Prostate gland (tissue), 2 donors: ENCODE results near the gene RHOT2.

Source experiments
- POLR2A ChIP-seq: fragments of 450-650 bp; IDR thresholded peaks from one replicate; pipeline ENCODE4 v1.6.1; 2016; ENCODE audit warnings: antibody characterized with exemption, mild to moderate bottlenecking
- POLR2AphosphoS5 ChIP-seq: sonication (generic); formaldehyde crosslinking; IDR thresholded peaks from one replicate; pipeline ENCODE4 v1.6.1; 2017; ENCODE audit warnings: antibody characterized with exemption
- TF ChIP-seq, protein P1 (sequence below), 4 experiments: fragments of 200-600 bp in 2 of 4; fragments of 450-650 bp in 2 of 4; sonication (generic) in 2 of 4; IDR thresholded peaks; 1 replicate in 3 of 4; 2 replicates in 1 of 4; pipeline ENCODE4 v1.5.1; 2016 to 2019; ENCODE audit warnings: antibody characterized with exemption in 4 of 4, mild to moderate bottlenecking in 2 of 4, moderate library complexity in 2 of 4

DNA sequence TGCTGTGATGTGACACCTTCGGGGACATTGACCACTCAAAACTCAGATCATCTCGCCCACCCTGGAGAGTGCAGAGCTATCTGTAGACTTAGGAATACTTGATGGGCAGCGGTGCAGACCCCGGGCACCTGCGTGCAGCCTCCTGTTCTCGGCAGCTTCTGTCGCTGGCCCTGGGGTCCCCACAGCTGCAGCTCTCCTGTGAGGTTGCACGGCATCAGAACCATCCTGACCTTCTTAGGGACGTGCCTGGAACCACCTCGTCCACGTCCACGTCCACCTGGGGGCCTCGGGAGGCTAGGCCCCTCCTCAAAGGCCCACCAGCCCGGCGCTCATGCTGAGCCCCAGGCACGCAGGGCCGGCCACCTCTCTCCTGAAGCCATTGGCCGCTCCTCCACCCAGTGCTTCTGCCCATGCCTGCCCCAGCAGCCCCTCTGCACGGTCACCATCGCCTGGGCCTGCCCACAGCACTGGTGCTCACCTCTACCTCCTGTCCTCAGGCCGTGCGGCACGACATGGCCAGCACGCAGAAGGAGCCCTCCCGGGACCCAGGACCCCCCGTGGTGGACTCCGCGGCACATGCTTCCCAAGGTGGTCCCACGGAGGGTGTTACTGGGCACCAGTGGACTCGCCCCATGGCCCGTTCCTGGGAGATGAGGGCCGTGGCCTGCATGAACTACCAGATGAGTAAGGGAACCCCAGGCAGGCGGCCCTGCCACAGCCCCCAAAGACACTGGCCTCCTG lies 39.4 kb upstream of the RHOT2 start:
- TF ChIP-seq, protein P1, sequence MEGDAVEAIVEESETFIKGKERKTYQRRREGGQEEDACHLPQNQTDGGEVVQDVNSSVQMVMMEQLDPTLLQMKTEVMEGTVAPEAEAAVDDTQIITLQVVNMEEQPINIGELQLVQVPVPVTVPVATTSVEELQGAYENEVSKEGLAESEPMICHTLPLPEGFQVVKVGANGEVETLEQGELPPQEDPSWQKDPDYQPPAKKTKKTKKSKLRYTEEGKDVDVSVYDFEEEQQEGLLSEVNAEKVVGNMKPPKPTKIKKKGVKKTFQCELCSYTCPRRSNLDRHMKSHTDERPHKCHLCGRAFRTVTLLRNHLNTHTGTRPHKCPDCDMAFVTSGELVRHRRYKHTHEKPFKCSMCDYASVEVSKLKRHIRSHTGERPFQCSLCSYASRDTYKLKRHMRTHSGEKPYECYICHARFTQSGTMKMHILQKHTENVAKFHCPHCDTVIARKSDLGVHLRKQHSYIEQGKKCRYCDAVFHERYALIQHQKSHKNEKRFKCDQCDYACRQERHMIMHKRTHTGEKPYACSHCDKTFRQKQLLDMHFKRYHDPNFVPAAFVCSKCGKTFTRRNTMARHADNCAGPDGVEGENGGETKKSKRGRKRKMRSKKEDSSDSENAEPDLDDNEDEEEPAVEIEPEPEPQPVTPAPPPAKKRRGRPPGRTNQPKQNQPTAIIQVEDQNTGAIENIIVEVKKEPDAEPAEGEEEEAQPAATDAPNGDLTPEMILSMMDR (IDR thresholded peaks at IDR 0.05) = no peak
- TF ChIP-seq POLR2A (no peak), POLR2AphosphoS5 (no peak)
